ENCODE measurements around the gene GPS1. TPM values are rescaled to one million over a fixed set of nuclear protein-coding genes. Genes with fewer than 3 reads are reported as not detected.

GPS1 gene
- total and polyA plus RNA-seq, 2 of the 4 experiments (the other 2 are of a cell fraction) = 157 to 181 TPM

DNA sequence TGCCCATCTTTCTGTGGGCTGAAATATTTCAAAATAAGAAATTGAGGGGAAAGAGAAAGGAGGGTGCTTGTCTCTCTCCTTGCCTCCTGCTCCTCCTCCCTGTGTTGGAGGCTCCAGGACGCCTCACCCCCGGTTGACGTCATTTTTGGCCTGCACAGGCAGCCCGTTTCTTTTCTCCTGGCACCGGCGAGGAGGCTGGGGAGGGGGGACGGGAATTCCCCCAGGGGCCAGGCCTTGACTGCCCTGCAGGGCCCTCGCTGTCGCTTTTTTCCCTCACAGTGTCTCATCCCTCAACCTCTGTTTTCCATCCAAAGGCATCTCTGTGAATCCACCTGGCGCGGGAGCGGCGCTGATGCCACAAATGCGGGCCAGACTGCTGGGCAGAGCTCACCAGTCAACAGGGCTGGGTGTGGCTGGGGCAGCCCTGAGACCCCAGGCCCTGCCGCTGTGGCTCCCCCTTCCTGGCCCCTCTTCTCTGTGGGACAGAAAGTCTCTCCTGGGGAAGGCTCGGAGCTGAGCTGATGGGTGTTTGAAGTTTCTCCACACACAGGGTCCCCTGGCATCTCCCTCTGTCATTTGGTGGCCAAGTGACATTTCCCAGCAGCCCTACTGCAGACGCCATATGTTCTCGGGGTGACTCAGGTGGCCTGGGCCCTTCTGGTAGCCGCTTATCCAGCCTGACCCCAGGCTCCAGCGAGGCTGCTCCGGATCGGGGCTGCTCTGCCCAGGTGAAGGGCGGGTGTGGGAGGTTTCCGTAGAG, 45.0 kb upstream of the GPS1 start:
- no peaks in the 10 kb centered on the region for H3K9me3 ChIP-seq (ENCODE audit: control insufficient read depth, insufficient read depth, low read length)
- TF ChIP-seq FOS (IDR thresholded peaks at IDR 0.05; ENCODE audit: low read depth, low read length) (no peak), MAZ (IDR thresholded peaks at IDR 0.05; ENCODE audit: borderline replicate concordance, low read depth, low read length) (peak; percentile 81)

More for the DNA sequence above, 45.0 kb upstream of the GPS1 start:
- dilution Hi-C loops (cut with HindIII; ENCODE audit: low sequenced_read_pairs, unreplicated experiment) = no loop called here
- peak overlapping the region; percentile 9 for H2BK5ac ChIP-seq (ENCODE audit: low read depth, low read length, poor library complexity, severe bottlenecking)
- peak overlapping the region; percentile 39; the same call in 1 of the 2 replicates for H3K14ac ChIP-seq (replicated peaks; ENCODE audit: low read depth, low read length)
- intact Hi-C loops (cut with micrococcal nuclease) = no loop called here
- no peaks in the 10 kb centered on the region for H3K27me3 ChIP-seq (ENCODE audit: control insufficient read depth, insufficient read depth, low read length)
- peak overlapping the region; percentile 95 for H2AK9ac ChIP-seq (replicated peaks; ENCODE audit: low read depth, low read length, poor library complexity)
- WGBS, 2 experiments (ENCODE audit: extremely low coverage in 2 of 2, insufficient read length in 1 of 2) = 70% methylated on average over 15 of the region's 24 CpGs; no CpG with 5 or more reads in 1 of the 2 experiments
- H2AK5ac ChIP-seq (ENCODE audit: low read depth, low read length) = peak overlapping the region; percentile 90; the same call in 1 of the 2 replicates
- peak overlapping the region; percentile 48; the same call in 1 of the 3 replicates for H2BK15ac ChIP-seq (ENCODE audit: low read depth, low read length)
- H3K36me3 ChIP-seq (ENCODE audit: control insufficient read depth, insufficient read depth, low read length) = no peaks in the 10 kb centered on the region; the same call in 1 of the 2 replicates
- DNase-seq (peak; percentile 82), ATAC-seq (ENCODE audit: low read depth) (peak; percentile 35)
- no peak overlapping the region for H4K5ac ChIP-seq (ENCODE audit: low read depth, low read length)
- no TSS peak for BruUV-seq (replicated peaks)
- no peak overlapping the region for H3K9ac ChIP-seq (ENCODE audit: low read depth, low read length)
- H3K9me1 ChIP-seq (ENCODE audit: insufficient read depth, low read length) = peaks cover 18% of the 10 kb centered on the region
- POLR2A ChIA-PET (ENCODE audit: unreplicated experiment) = no interaction called here
- H4K8ac ChIP-seq (ENCODE audit: low read depth in 2 of 2, low read length in 2 of 2) = peak overlapping the region in 1 of 2 experiments; percentile 43; a peak in 1 of 4 replicates
- no peak overlapping the region; the same call in 1 of the 2 replicates for H3K27ac ChIP-seq (ENCODE audit: insufficient read depth, low read length)
- H3K4me1 ChIP-seq (ENCODE audit: control insufficient read depth, insufficient read depth, low read length) = peaks cover 27% of the 10 kb centered on the region
- in situ Hi-C loops (cut with MboI; ENCODE audit: low sequenced_read_pairs) = no loop called here
- no peak overlapping the region for H3K23ac ChIP-seq (ENCODE audit: low read depth, low read length)
- peaks cover 3% of the 10 kb centered on the region; the same call in 1 of the 2 replicates for H4K20me1 ChIP-seq (ENCODE audit: insufficient read depth, low read length)
- peak overlapping the region; percentile 69 for H3K4ac ChIP-seq (ENCODE audit: low read depth, low read length)
- no peak overlapping the region for H2BK20ac ChIP-seq (ENCODE audit: low read depth, low read length)
- H3K79me1 ChIP-seq (ENCODE audit: low read depth in 1 of 2, low read length in 2 of 2) = peaks cover 11 to 33% of the 10 kb centered on the region in 2 experiments; a peak in 3 of 4 replicates
- no peak overlapping the region for H3K18ac ChIP-seq (ENCODE audit: low read depth, low read length)
- peak overlapping the region; percentile 77 for H2AFZ ChIP-seq (replicated peaks; ENCODE audit: low read length, poor library complexity)
- CTCF ChIA-PET = no interaction called here
- H3K4me2 ChIP-seq (ENCODE audit: low read depth, low read length) = no peak overlapping the region
- H2BK120ac ChIP-seq (ENCODE audit: low read depth, low read length) = peak overlapping the region; percentile 25; the same call in 1 of the 2 replicates
- H3K56ac ChIP-seq (ENCODE audit: extremely low read depth, insufficient read depth, low read length) = no peak overlapping the region
- H4K91ac ChIP-seq (ENCODE audit: insufficient read depth, low read depth, low read length) = peak overlapping the region; percentile 51
- H3K4me3 ChIP-seq (ENCODE audit: insufficient read depth, low read depth, low read length) = no peak overlapping the region

All from IMR-90 (cell line).